Neural progenitor cell (in vitro differentiated cells): ENCODE measurements around the gene PFDN1.

Source experiments
- EZH2 ChIP-seq: fragments of 200-600 bp; sonication (generic); IDR thresholded peaks from 2 replicates; pipeline ENCODE4 v1.6.1; 2017; ENCODE audit warnings: antibody characterized with exemption, mild to moderate bottlenecking, moderate library complexity
- EZH2phosphoT487 ChIP-seq: fragments of 200-600 bp; sonication (generic); IDR thresholded peaks from 2 replicates; pipeline ENCODE4 v1.6.1; 2017; ENCODE audit warnings: antibody characterized with exemption
- TF ChIP-seq, protein P1 (sequence below): fragments of 200-600 bp; sonication (generic); IDR thresholded peaks from 2 replicates; pipeline ENCODE4 v1.5.1; 2017; ENCODE audit warnings: antibody characterized with exemption, mild to moderate bottlenecking

- TF ChIP-seq EZH2phosphoT487 = no peak
- TF ChIP-seq, protein P1, sequence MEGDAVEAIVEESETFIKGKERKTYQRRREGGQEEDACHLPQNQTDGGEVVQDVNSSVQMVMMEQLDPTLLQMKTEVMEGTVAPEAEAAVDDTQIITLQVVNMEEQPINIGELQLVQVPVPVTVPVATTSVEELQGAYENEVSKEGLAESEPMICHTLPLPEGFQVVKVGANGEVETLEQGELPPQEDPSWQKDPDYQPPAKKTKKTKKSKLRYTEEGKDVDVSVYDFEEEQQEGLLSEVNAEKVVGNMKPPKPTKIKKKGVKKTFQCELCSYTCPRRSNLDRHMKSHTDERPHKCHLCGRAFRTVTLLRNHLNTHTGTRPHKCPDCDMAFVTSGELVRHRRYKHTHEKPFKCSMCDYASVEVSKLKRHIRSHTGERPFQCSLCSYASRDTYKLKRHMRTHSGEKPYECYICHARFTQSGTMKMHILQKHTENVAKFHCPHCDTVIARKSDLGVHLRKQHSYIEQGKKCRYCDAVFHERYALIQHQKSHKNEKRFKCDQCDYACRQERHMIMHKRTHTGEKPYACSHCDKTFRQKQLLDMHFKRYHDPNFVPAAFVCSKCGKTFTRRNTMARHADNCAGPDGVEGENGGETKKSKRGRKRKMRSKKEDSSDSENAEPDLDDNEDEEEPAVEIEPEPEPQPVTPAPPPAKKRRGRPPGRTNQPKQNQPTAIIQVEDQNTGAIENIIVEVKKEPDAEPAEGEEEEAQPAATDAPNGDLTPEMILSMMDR = no peak
- TF ChIP-seq EZH2 = no peak
These were observed 65.9 kb downstream of the PFDN1 start for GRCh38 chr5:140236891-140237598.
